Femur (tissue), 1 donor: Measurements from ENCODE around the gene KIF1A.
"Not testable (repeated sequence)": the region's sequence is repeated elsewhere in the genome, so short reads cannot be mapped to it uniquely, and the experiment has no call there.

Experiments
- DNase-seq: peaks from one replicate; pipeline ENCODE4 v3.0.0-alpha.2; 2017

Gene KIF1A

DNA sequence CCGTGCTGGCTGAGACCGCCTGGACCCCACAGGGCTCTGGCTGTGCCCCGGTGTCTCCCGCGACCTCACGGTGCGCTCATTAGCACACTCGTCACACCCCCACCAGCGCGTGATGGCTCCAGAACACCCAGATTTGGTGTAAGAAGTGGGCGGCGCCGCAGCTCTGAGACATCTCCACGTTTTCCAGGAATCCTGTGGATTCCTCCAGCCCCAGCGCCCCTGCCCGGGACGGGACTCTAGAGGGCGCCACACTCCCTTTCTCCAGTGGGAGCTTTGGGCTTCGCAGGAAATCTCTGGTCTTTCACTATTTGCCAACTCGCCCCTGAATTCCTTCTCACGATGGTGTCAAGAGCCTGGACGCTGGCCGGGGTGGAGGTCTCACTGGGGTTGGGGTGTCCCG lies 144.7 kb downstream of the KIF1A start:
- not testable (repeated sequence) for DNase-seq

DNA sequence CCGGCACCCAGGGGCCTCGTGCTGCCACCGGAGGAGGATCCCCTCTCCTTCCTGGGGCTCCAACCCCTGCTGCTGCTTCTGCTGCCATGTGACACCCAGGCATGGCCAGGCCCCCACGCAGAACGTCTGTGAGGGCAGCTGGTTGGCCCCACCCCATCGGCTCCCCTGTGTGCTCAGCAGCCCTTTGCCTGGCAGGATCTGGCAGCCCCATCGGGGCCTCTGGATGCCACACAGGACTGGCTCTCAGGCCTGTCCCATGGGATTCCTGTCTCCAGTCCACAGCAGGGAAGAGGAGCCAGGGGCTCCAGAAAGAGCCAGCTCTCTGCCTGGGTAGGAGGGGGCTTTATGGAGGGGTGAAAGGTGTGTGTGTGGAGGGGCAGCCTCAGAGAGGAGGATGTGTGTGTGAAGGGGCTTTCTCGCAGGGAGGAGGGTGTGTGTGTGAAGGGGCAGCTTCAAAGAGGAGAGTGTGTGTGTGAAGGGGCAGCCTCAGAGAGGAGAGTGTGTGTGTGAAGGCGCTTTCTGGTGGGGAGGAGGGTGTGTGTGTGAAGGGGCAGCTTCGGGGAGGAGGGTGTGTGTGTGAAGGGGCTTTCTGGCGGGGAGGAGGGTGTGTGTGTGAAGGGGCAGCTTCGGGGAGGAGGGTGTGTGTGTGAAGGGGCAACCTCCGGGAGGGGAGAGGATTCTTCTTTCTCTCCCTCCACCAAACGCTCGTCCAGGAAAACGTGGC lies 145.4 kb downstream of the KIF1A start:
- DNase-seq = not testable (repeated sequence)

DNA sequence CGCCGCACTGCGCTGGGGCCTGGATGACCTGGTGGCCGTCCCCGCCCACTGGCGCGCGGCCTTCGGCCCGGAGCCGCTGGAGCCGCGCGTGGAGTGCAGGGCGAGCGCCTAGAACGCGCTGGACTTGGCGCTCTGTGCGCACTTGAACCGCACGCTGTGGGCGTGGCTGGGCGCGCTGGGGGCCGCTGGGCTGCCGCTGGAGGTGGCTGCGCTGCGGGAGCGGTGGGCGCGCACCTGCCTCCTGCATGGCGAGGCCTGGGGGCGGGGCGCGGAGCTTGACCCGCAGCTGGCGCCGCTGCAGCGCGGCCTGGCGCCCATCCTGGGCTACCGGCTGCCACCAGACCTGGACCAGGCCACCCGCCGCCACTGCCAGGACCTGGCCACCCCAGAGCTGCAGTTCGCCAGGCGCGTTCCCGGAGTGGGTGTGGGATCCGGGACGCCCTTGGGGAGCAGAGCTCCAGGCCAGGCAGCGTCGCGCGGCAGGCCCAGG lies 147.3 kb downstream of the KIF1A start:
- DNase-seq = no peak

DNA sequence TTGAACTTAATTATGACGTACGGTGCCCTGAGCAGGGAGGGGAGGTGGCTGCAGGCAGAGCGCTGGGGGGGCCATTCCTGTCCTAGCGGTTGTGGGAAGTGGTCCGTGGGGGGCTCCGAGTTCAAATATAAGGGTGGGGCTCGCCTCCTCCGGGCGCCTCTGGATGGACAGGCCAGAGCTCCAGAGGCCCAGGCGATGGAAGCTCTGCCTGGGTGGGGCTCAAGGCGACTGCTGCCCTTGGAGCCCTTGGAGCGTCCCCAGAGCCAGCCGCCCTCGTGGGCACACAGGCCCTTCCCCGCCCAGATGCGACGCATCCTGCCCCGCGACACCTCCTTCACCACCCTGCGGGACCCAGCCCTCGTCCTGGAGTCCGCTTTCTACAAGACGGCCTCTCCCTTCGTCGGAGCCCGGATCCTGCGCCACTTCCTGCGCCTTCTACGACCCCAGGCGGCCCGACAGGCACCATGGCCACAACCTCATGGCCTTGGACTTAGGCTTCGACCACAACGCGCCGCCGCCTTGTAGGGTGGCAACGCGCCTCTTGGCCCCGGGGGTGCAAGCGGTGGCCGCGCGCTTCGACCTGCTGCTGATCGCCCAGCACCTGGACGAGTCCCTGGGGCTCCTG lies 147.8 kb downstream of the KIF1A start:
- DNase-seq = no peak

DNA sequence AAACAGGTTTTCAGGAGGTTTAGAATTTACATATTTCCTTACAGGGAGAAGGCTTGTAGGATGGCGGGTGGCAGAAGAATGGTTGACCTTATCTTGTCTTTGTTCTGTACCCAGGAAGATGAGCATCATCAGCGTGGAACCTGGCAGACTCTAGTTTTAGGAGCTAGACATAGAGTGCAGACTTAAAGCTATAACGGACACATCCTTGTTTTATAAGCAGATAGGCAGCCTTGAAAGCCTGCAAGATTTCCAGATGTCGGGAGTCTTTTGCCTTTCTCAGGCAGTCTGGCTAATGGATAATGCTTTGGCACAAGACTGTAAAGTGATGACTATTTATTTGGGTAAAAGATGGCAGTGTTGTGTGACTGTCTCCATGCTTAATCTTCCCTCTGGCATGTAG lies 149.1 kb downstream of the KIF1A start:
- DNase-seq = no peak

DNA sequence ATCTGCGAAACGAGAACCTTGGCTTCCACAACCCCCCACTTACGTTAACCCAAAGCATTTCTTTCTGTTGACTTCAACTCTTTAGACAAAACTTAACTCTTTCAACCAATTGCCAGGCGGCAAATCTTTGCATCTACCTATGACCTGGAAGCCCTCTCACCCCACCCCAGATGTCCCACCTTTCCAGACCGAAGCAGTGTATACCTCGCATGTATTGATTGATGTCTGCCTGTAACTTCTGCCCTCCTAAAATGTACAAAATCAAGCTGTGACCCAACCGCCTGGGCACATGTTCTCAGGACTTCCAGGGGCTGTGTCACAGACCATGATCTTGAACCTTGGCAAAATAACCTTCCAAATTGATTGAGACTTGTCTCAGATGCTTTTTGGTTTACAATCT lies 149.6 kb downstream of the KIF1A start:
- DNase-seq = no peak

DNA sequence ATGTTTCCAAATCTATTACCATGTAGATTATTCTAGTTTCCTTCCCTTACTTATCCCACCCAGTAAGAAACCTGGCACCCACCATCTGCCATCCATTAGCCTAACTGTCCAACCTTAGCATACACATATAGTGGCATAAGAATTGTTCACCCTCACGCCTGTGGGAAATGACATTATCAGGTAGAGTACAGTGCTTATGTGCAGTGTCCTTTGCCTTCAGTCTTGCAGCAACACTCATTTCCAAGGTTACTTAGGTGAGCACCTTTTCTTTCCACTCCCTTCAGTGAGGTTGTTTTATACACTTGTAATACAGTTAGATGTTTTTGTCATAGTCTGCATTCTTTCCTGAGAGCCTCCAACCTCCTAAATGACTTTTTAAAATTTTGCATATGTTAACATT lies 155.4 kb downstream of the KIF1A start:
- no peak for DNase-seq
